AG09309 (cell line): ENCODE data around the gene LRIG3.
A peak's percentile ranks its signal among the peaks of the same experiment; 100 is the strongest.

ENCODE experiments used
- DNase-seq: peaks from one replicate; pipeline ENCODE4 v3.0.0-alpha.2; 2010; ENCODE audit warnings: low read depth
- H3K4me3 ChIP-seq: 2 replicates; pipeline ENCODE4 v1.5.1; 2011; ENCODE audit warnings: mild to moderate bottlenecking, low read depth, low read length, moderate library complexity; ENCODE audit not compliant: control insufficient read depth
- CTCF ChIP-seq: IDR thresholded peaks from 2 replicates; pipeline ENCODE4 v1.5.1; 2011; ENCODE audit warnings: mild to moderate bottlenecking, low read depth, low read length, inconsistent platforms; ENCODE audit not compliant: insufficient read depth, control insufficient read depth; ENCODE audit errors: missing control alignments

LRIG3 gene

GRCh38 chr12:58924652-58925051, 4.3 kb upstream of the LRIG3 start:
- no peak for TF ChIP-seq CTCF
- DNase-seq = no peak
- no peak overlapping the region for H3K4me3 ChIP-seq

- no peak for DNase-seq
- no peak for TF ChIP-seq CTCF
- no peak overlapping the region for H3K4me3 ChIP-seq
Measured at GRCh38 chr12:58923781-58924180, 3.5 kb upstream of the LRIG3 start.

- no peak for TF ChIP-seq CTCF
- peak; percentile 21 for DNase-seq
- no peak overlapping the region for H3K4me3 ChIP-seq
Measured at GRCh38 chr12:58922849-58923248, 2.5 kb upstream of the LRIG3 start.

GRCh38 chr12:58920961-58921861, 907 bp upstream of the LRIG3 start:
- no peak for TF ChIP-seq CTCF
- H3K4me3 ChIP-seq = peak overlapping the region; percentile 80

GRCh38 chr12:58919231-58920101, 838 bp downstream of the LRIG3 start:
- no peak for TF ChIP-seq CTCF
- H3K4me3 ChIP-seq = peak overlapping the region; percentile 80
- DNase-seq = no peak

More at GRCh38 chr12:58920961-58921861, 907 bp upstream of the LRIG3 start:
- DNase-seq = no peak

- no peak for TF ChIP-seq CTCF
- no peak for DNase-seq
- peak overlapping the region; percentile 80 for H3K4me3 ChIP-seq
Measured at GRCh38 chr12:58918469-58918844, 1.8 kb downstream of the LRIG3 start.
